HuH-7.5 (cell line): Measurements from ENCODE around the gene CAPN11.
"Not testable (repeated sequence)": the region's sequence is repeated elsewhere in the genome, so short reads cannot be mapped to it uniquely, and the experiment has no call there.

Source experiments
- DNase-seq: peaks from one replicate; pipeline ENCODE4 v3.0.0; 2011; ENCODE audit warnings: low spot score

Gene CAPN11

GRCh38 chr6:44181784-44182183 lies 23.2 kb downstream of the CAPN11 start:
- DNase-seq, result not testable (repeated sequence)

- DNase-seq, result no peak
Observed at GRCh38 chr6:44182911-44183390, 24.3 kb downstream of the CAPN11 start.

- no peak for DNase-seq
Observed at GRCh38 chr6:44183783-44184182, 25.2 kb downstream of the CAPN11 start.

GRCh38 chr6:44185356-44185755 lies 26.7 kb downstream of the CAPN11 start:
- DNase-seq, result not testable (repeated sequence)

GRCh38 chr6:44185953-44186634 lies 27.5 kb downstream of the CAPN11 start:
- DNase-seq, result no peak

- DNase-seq, result no peak
Observed at GRCh38 chr6:44186635-44187025, 28.0 kb downstream of the CAPN11 start.

- no peak for DNase-seq
Observed at GRCh38 chr6:44188819-44189218, 30.2 kb downstream of the CAPN11 start.

GRCh38 chr6:44189257-44189656 lies 30.6 kb downstream of the CAPN11 start:
- no peak for DNase-seq

- DNase-seq, result no peak
Observed at GRCh38 chr6:44190715-44191114, 32.1 kb downstream of the CAPN11 start.

GRCh38 chr6:44192428-44193041 lies 33.9 kb downstream of the CAPN11 start:
- DNase-seq, result no peak

- DNase-seq, result no peak
Observed at GRCh38 chr6:44193307-44193910, 34.8 kb downstream of the CAPN11 start.

- no peak for DNase-seq
Observed at GRCh38 chr6:44194326-44194725, 35.7 kb downstream of the CAPN11 start.

- not testable (repeated sequence) for DNase-seq
Observed at GRCh38 chr6:44196351-44196750, 37.7 kb downstream of the CAPN11 start.

GRCh38 chr6:44198684-44199083 lies 40.1 kb downstream of the CAPN11 start:
- no peak for DNase-seq

- no peak for DNase-seq
Observed at GRCh38 chr6:44199883-44200282, 41.3 kb downstream of the CAPN11 start.

GRCh38 chr6:44201200-44201599 lies 42.6 kb downstream of the CAPN11 start:
- no peak for DNase-seq

GRCh38 chr6:44201638-44202303 lies 43.2 kb downstream of the CAPN11 start:
- DNase-seq, result no peak

GRCh38 chr6:44202332-44202971 lies 43.8 kb downstream of the CAPN11 start:
- no peak for DNase-seq

GRCh38 chr6:44202972-44203750 lies 44.5 kb downstream of the CAPN11 start:
- no peak for DNase-seq

GRCh38 chr6:44203955-44204354 lies 45.3 kb downstream of the CAPN11 start:
- no peak for DNase-seq

GRCh38 chr6:44207966-44208365 lies 49.3 kb downstream of the CAPN11 start:
- no peak for DNase-seq

GRCh38 chr6:44211284-44211683 lies 52.7 kb downstream of the CAPN11 start:
- no peak for DNase-seq
